A549 (cell line): Measurements from ENCODE around the gene TCF4. TPM values are rescaled to one million over a fixed set of nuclear protein-coding genes. Genes with fewer than 3 reads are reported as not detected.

Experiments
- ATAC-seq, 2 experiments: fragments of 200-7000 bp in 1 of 2; fragments of >200 bp in 1 of 2; cut with Nextera tagmentation in 1 of 2; cut with Tn5 transposase in 1 of 2; 3 replicates each; pipeline versions ENCODE4 v1.8.0 to v1.9.1; 2018 to 2020; ENCODE audit warnings: mild to moderate bottlenecking in 1 of 2, moderate library complexity in 1 of 2
- CTCF ChIA-PET: fragments of 300-600 bp; sonication (Branson Sonifier 250); formaldehyde crosslinking; extraction: SDS; loops from one replicate; lab custom pipeline; 2021; ENCODE audit warnings: antibody characterized with exemption, inconsistent platforms; lab: Yijun Ruan, JAX
- POLR2A ChIA-PET: fragments of 350-600 bp; formaldehyde crosslinking; extraction: SDS; loops from one replicate; lab custom pipeline; 2021; ENCODE audit warnings: antibody characterized with exemption, inconsistent platforms; lab: Yijun Ruan, JAX
- DNase-seq, 2 experiments: peaks; one replicate each; pipeline versions ENCODE4 v3.0.0 to v3.0.0-alpha.2; 2011 to 2016; ENCODE audit warnings: low read depth in 1 of 2, low spot score in 1 of 2
- FAIRE-seq: peaks from 2 replicates; lab custom pipeline; 2011; peaks lifted over from hg19 to GRCh38; lab: Jason Lieb, UNC
- H3K27ac ChIP-seq, 2 experiments: fragments of >200 bp; sonication (Bioruptor Twin); formaldehyde crosslinking; 3 replicates each; pipeline ENCODE4 v1.5.1; 2016 to 2017
- H3K4me1 ChIP-seq: fragments of >200 bp; sonication (Bioruptor Twin); formaldehyde crosslinking; 3 replicates; pipeline ENCODE4 v1.6.1; 2016
- H3K4me2 ChIP-seq: fragments of >200 bp; sonication (Bioruptor Twin); formaldehyde crosslinking; 3 replicates; pipeline ENCODE4 v1.6.1; 2016
- H3K4me3 ChIP-seq: fragments of >200 bp; sonication (Bioruptor Twin); formaldehyde crosslinking; 3 replicates; pipeline ENCODE4 v1.5.1; 2016
- H3K9me3 ChIP-seq: fragments of >200 bp; sonication (Bioruptor Twin); formaldehyde crosslinking; 3 replicates; pipeline ENCODE4 v1.6.1; 2016
- CBX2 ChIP-seq: fragments of 200-600 bp; sonication (generic); IDR thresholded peaks from 2 replicates; pipeline ENCODE4 v1.6.1; 2016; ENCODE audit warnings: low read depth, mild to moderate bottlenecking, borderline replicate concordance
- ESRRA ChIP-seq: fragments of 150-350 bp; IDR thresholded peaks from 2 replicates; pipeline ENCODE4 v1.6.1; 2014; ENCODE audit warnings: mild to moderate bottlenecking, low read length, borderline replicate concordance
- FOSB ChIP-seq: fragments of 250-450 bp; sonication (Bioruptor Pico); IDR thresholded peaks from 2 replicates; pipeline ENCODE4 v1.5.0; 2020; ENCODE audit warnings: mild to moderate bottlenecking, moderate library complexity
- FOSL2 ChIP-seq, 2 experiments: fragments of 450-650 bp in 1 of 2; fragments of >200 bp in 1 of 2; sonication (Bioruptor Twin) in 1 of 2; formaldehyde crosslinking; IDR thresholded peaks; 2 replicates each; pipeline versions ENCODE4 v1.5.0 to v1.6.1; 2016 to 2020; ENCODE audit warnings: mild to moderate bottlenecking in 1 of 2, moderate library complexity in 1 of 2
- FOXS1 ChIP-seq: fragments of 250-450 bp; sonication (Bioruptor Pico); IDR thresholded peaks from 2 replicates; pipeline ENCODE4 v1.5.0; 2020; ENCODE audit warnings: mild to moderate bottlenecking, moderate library complexity
- HDAC2 ChIP-seq: fragments of 200-600 bp; sonication (generic); IDR thresholded peaks from 2 replicates; pipeline ENCODE4 v1.6.1; 2016
- HMGXB4 ChIP-seq: fragments of 250-450 bp; sonication (Bioruptor Pico); IDR thresholded peaks from 2 replicates; pipeline ENCODE4 v1.5.0; 2021; ENCODE audit warnings: mild to moderate bottlenecking, moderate library complexity, borderline replicate concordance
- HOXA7 ChIP-seq: fragments of 250-450 bp; sonication (Bioruptor Pico); IDR thresholded peaks from 2 replicates; pipeline ENCODE4 v1.5.0; 2020; ENCODE audit warnings: mild to moderate bottlenecking, moderate library complexity
- HOXB5 ChIP-seq: fragments of 250-450 bp; sonication (Bioruptor Pico); IDR thresholded peaks from 2 replicates; pipeline ENCODE4 v1.5.0; 2020; ENCODE audit warnings: mild to moderate bottlenecking, moderate library complexity
- KDM1A ChIP-seq: fragments of 200-600 bp; sonication (generic); IDR thresholded peaks from 2 replicates; pipeline ENCODE4 v1.6.1; 2016; ENCODE audit warnings: low read depth, mild to moderate bottlenecking
- MAFK ChIP-seq: fragments of 450-650 bp; IDR thresholded peaks from 2 replicates; pipeline ENCODE4 v1.6.1; 2014; ENCODE audit not compliant: partially characterized antibody
- NFE2L2 ChIP-seq: fragments of 150-350 bp; conservative IDR thresholded peaks from 2 replicates; pipeline ENCODE4 v1.6.1; 2014; ENCODE audit warnings: low read length
- POLR2A ChIP-seq: IDR thresholded peaks from 2 replicates; pipeline ENCODE4 v1.6.1; 2012; ENCODE audit warnings: mild to moderate bottlenecking, low read length
- POLR2AphosphoS2 ChIP-seq: conservative IDR thresholded peaks from 2 replicates; pipeline ENCODE4 v1.6.1; 2012; ENCODE audit warnings: low read length, improper control_type of control experiment, inconsistent platforms
- RAD21 ChIP-seq, 2 experiments: fragments of >200 bp in 1 of 2; sonication (Bioruptor Twin) in 1 of 2; formaldehyde crosslinking in 1 of 2; IDR thresholded peaks in 1 of 2; conservative IDR thresholded peaks in 1 of 2; 2 replicates in 1 of 2; 3 replicates in 1 of 2; pipeline ENCODE4 v1.6.1; 2012 to 2018; ENCODE audit warnings: inconsistent platforms in 1 of 2
- REST ChIP-seq: fragments of 200-600 bp; sonication (generic); IDR thresholded peaks from 2 replicates; pipeline ENCODE4 v1.6.1; 2016; ENCODE audit warnings: antibody characterized with exemption, mild to moderate bottlenecking, moderate library complexity
- RFX5 ChIP-seq: fragments of 450-650 bp; IDR thresholded peaks from 2 replicates; pipeline ENCODE4 v1.7.1; 2014; ENCODE audit warnings: antibody characterized with exemption, mild to moderate bottlenecking, moderate library complexity
- RNF2 ChIP-seq: fragments of 200-600 bp; sonication (generic); IDR thresholded peaks from 2 replicates; pipeline ENCODE4 v1.6.1; 2016; ENCODE audit warnings: low read depth, mild to moderate bottlenecking, antibody characterized with exemption, moderate library complexity, borderline replicate concordance
- SMC3 ChIP-seq: fragments of >200 bp; sonication (Bioruptor Twin); formaldehyde crosslinking; IDR thresholded peaks from 3 replicates; pipeline ENCODE4 v1.6.1; 2018; ENCODE audit warnings: inconsistent platforms
- ZC3H11A ChIP-seq: fragments of 450-650 bp; IDR thresholded peaks from 2 replicates; pipeline ENCODE4 v1.6.1; 2014; ENCODE audit warnings: antibody characterized with exemption, mild to moderate bottlenecking
- WGBS: methylation state at CpG from one replicate; pipeline ENCODE4 v1.1.6; 2017; ENCODE audit errors: missing lambda C conversion rate; 5-methylcytosine and 5-hydroxymethylcytosine counted together
- polyA plus RNA-seq, 4 experiments: library from polyadenylated mRNA; depleted of rRNA in 3 of 4; stranded (reverse); fragments of >200 nt; fragmentation: RNase III in 1 of 4; extraction: RNeasy Plus Mini Kit Qiagen cat#74134 plus additional on column Dnase treatment in 1 of 4; gene quantifications; 2 replicates in 3 of 4; 3 replicates in 1 of 4; pipeline ENCODE4 v1.2.3, GENCODE V29; 2011 to 2017

Gene TCF4
- polyA plus RNA-seq, 2 of the 4 experiments (the other 2 are of a cell fraction) = 3.0 to 4.0 TPM

GRCh38 chr18:55220523-55220922, 367.5 kb downstream of the TCF4 start:
- POLR2A ChIA-PET = no interaction called here
- FAIRE-seq (no peak), DNase-seq (no peak)
- H3K4me2 ChIP-seq = no peak overlapping the region
- 16% methylated on average over 1 of the region's 1 CpG for WGBS
- CTCF ChIA-PET = no interaction called here
- TF ChIP-seq RFX5 (no peak), REST (no peak), HOXA7 (CRISPR knock-in tag) (no peak), NFE2L2 (no peak), RAD21 (conservative IDR thresholded peaks at IDR 0.05 in 1 of 2, IDR thresholded peaks at IDR 0.05 in 1 of 2) (no peak), KDM1A (no peak)
- TF ChIP-seq, all 56 proteins: peak for 0
- no peaks in the 10 kb centered on the region for H3K4me1 ChIP-seq
- no peak overlapping the region for H3K27ac ChIP-seq
- H3K9me3 ChIP-seq = no peaks in the 10 kb centered on the region
- no peak for ATAC-seq
- no peak overlapping the region for H3K4me3 ChIP-seq

- WGBS = 43% methylated on average over 3 of the region's 3 CpGs
- H3K4me2 ChIP-seq = no peak overlapping the region
- FAIRE-seq = no peak
- TF ChIP-seq ESRRA = no peak
- TF ChIP-seq HDAC2 = no peak
- no peak for TF ChIP-seq KDM1A
- TF ChIP-seq POLR2AphosphoS2 = no peak
- TF ChIP-seq HMGXB4 (CRISPR knock-in tag) = no peak
- TF ChIP-seq FOSL2 (IDR thresholded peaks at IDR 0.05) = no peak
- no peak for TF ChIP-seq FOSL2 (CRISPR knock-in tag; IDR thresholded peaks at IDR 0.05)
- no peak for TF ChIP-seq RNF2
- TF ChIP-seq POLR2A = no peak
- no peak for TF ChIP-seq ZC3H11A
- no peak for TF ChIP-seq FOXS1 (CRISPR knock-in tag)
- no peak for TF ChIP-seq NFE2L2
- no peak for TF ChIP-seq SMC3
- TF ChIP-seq RFX5 = no peak
- no peak for TF ChIP-seq CBX2
- TF ChIP-seq HOXB5 = no peak
- TF ChIP-seq, all 56 proteins: peak for 0
- no peak for ATAC-seq
- Histone ChIP-seq H3K9me3 (no peaks in the 10 kb centered on the region), H3K27ac (no peak overlapping the region), H3K4me3 (no peak overlapping the region), H3K4me1 (no peaks in the 10 kb centered on the region)
- ChIA-PET CTCF (no interaction called here), POLR2A (no interaction called here)
- no peak for DNase-seq
Measured at GRCh38 chr18:55219823-55220222, 368.2 kb downstream of the TCF4 start.

GRCh38 chr18:55219059-55219458, 368.9 kb downstream of the TCF4 start:
- ATAC-seq (no peak), DNase-seq (no peak), FAIRE-seq (no peak)
- Histone ChIP-seq H3K4me3 (no peak overlapping the region), H3K27ac (no peak overlapping the region), H3K4me2 (no peak overlapping the region), H3K9me3 (no peaks in the 10 kb centered on the region), H3K4me1 (no peaks in the 10 kb centered on the region)
- TF ChIP-seq MAFK = peak; percentile 77
- TF ChIP-seq FOSB (CRISPR knock-in tag) = no peak
- ChIA-PET POLR2A (no interaction called here), CTCF (interaction anchor here (0.6 to 1.2 kb wide), 2 partner anchors 15 to 137 kb away, joined by 3 read pairs; no protein-coding TSS in a partner anchor)
- WGBS = 73% methylated on average over 3 of the region's 3 CpGs
